Progenitor cell of endocrine pancreas (in vitro differentiated cells): ENCODE data around the gene PPARGC1A. TPM values are rescaled to one million over a fixed set of nuclear protein-coding genes. Genes with fewer than 3 reads are reported as not detected.

ENCODE experiments used
- DNase-seq: peaks from one replicate; pipeline ENCODE4 v3.0.0; 2021; ENCODE audit warnings: low spot score; ENCODE audit not compliant: unreplicated experiment
- H3K27ac Mint-ChIP-seq: 2 replicates; pipeline ENCODE4 v1.8.0; 2021; ENCODE audit warnings: mild to moderate bottlenecking, moderate library complexity, mixed read lengths
- H3K27me3 Mint-ChIP-seq: 2 replicates; pipeline ENCODE4 v1.8.0; 2021; ENCODE audit warnings: mixed read lengths
- H3K36me3 Mint-ChIP-seq: 2 replicates; pipeline ENCODE4 v1.8.0; 2022; ENCODE audit warnings: mixed read lengths; ENCODE audit not compliant: insufficient read depth
- H3K4me1 Mint-ChIP-seq: 2 replicates; pipeline ENCODE4 v1.8.0; 2021; ENCODE audit warnings: low read depth, mixed read lengths
- H3K4me3 Mint-ChIP-seq: 2 replicates; pipeline ENCODE4 v1.8.0; 2021; ENCODE audit warnings: low read depth, mild to moderate bottlenecking, moderate library complexity, mixed read lengths
- H3K9me3 Mint-ChIP-seq: 2 replicates; pipeline ENCODE4 v1.8.0; 2021; ENCODE audit warnings: low read depth, mixed read lengths
- CTCF ChIP-seq: fragments of 200-600 bp; sonication (generic); IDR thresholded peaks from one replicate; pipeline ENCODE4 v1.5.0; 2021; ENCODE audit warnings: antibody characterized with exemption, mild to moderate bottlenecking; ENCODE audit not compliant: unreplicated experiment
- total RNA-seq: library from RNA; stranded (reverse); gene quantifications from 2 replicates; pipeline ENCODE4 v1.2.1, GENCODE V29; 2021

PPARGC1A gene
- total RNA-seq, 1 donor from 2014 or later, result 0.93 TPM

GRCh38 chr4:23887173-23887572 lies 2.7 kb downstream of the PPARGC1A start:
- H3K27ac Mint-ChIP-seq, result no peak overlapping the region
- H3K4me3 Mint-ChIP-seq, result no peak overlapping the region
- peaks cover 40% of the 10 kb centered on the region for H3K27me3 Mint-ChIP-seq
- H3K9me3 Mint-ChIP-seq, result no peaks in the 10 kb centered on the region
- TF ChIP-seq CTCF, result no peak
- H3K36me3 Mint-ChIP-seq, result no peaks in the 10 kb centered on the region
- no peak for DNase-seq
- peaks cover 24% of the 10 kb centered on the region for H3K4me1 Mint-ChIP-seq

- Mint-ChIP-seq H3K27me3 (peaks cover 38% of the 10 kb centered on the region), H3K4me1 (peaks cover 24% of the 10 kb centered on the region), H3K36me3 (no peaks in the 10 kb centered on the region), H3K27ac (no peak overlapping the region), H3K9me3 (no peaks in the 10 kb centered on the region), H3K4me3 (no peak overlapping the region)
- no peak for DNase-seq
- no peak for TF ChIP-seq CTCF
Observed at GRCh38 chr4:23885943-23886590, 3.8 kb downstream of the PPARGC1A start.

- Mint-ChIP-seq H3K36me3 (no peaks in the 10 kb centered on the region), H3K27me3 (peaks cover 27% of the 10 kb centered on the region), H3K9me3 (no peaks in the 10 kb centered on the region), H3K27ac (no peak overlapping the region), H3K4me1 (peaks cover 16% of the 10 kb centered on the region), H3K4me3 (no peak overlapping the region)
- TF ChIP-seq CTCF, result no peak
- no peak for DNase-seq
Observed at GRCh38 chr4:23884741-23885140, 5.1 kb downstream of the PPARGC1A start.

GRCh38 chr4:23884261-23884660 lies 5.6 kb downstream of the PPARGC1A start:
- H3K9me3 Mint-ChIP-seq, result no peaks in the 10 kb centered on the region
- peaks cover 14% of the 10 kb centered on the region for H3K4me1 Mint-ChIP-seq
- H3K27me3 Mint-ChIP-seq, result peaks cover 25% of the 10 kb centered on the region
- H3K36me3 Mint-ChIP-seq, result no peaks in the 10 kb centered on the region
- no peak for TF ChIP-seq CTCF
- no peak overlapping the region for H3K27ac Mint-ChIP-seq
- no peak overlapping the region for H3K4me3 Mint-ChIP-seq
- DNase-seq, result no peak

- TF ChIP-seq CTCF, result no peak
- H3K9me3 Mint-ChIP-seq, result no peaks in the 10 kb centered on the region
- DNase-seq, result no peak
- peaks cover 13% of the 10 kb centered on the region for H3K27me3 Mint-ChIP-seq
- H3K36me3 Mint-ChIP-seq, result no peaks in the 10 kb centered on the region
- no peak overlapping the region for H3K4me3 Mint-ChIP-seq
- no peak overlapping the region for H3K27ac Mint-ChIP-seq
- H3K4me1 Mint-ChIP-seq, result peaks cover 15% of the 10 kb centered on the region
Observed at GRCh38 chr4:23882976-23883531, 6.8 kb downstream of the PPARGC1A start.
